OCI-LY3 (cell line): ENCODE results near the gene KAT14.
"Not testable (repeated sequence)": the region's sequence is repeated elsewhere in the genome, so short reads cannot be mapped to it uniquely, and the experiment has no call there.

Experiments used
- H2AFZ ChIP-seq: fragments of 200-600, 300-600 bp; shearing (Covaris generic); 2 replicates; pipeline ENCODE4 v1.6.0; 2014; ENCODE audit warnings: antibody characterized with exemption, low read depth, low read length
- H3K27ac ChIP-seq: fragments of 200-600, 300-600 bp; sonication (generic); 2 replicates; pipeline ENCODE4 v1.5.1; 2014; ENCODE audit warnings: mild to moderate bottlenecking, low read length, moderate library complexity, mixed read lengths
- H3K27me3 ChIP-seq: fragments of 200-600, 300-600 bp; sonication (generic); 2 replicates; pipeline ENCODE4 v1.6.1; 2014; ENCODE audit warnings: low read depth, low read length, mixed read lengths
- H3K36me3 ChIP-seq: fragments of 200-600, 300-600 bp; sonication (generic); replicated peaks from 2 replicates; pipeline ENCODE3; 2014; ENCODE audit warnings: low read depth, low read length, mixed read lengths
- H3K4me1 ChIP-seq: fragments of 300-600, 200-600 bp; sonication (generic); 2 replicates; pipeline ENCODE4 v1.6.1; 2014; ENCODE audit warnings: low read length, mixed read lengths
- H3K4me2 ChIP-seq: fragments of 200-600, 300-600 bp; sonication (generic); 2 replicates; pipeline ENCODE4 v1.6.1; 2014; ENCODE audit warnings: low read length, mixed read lengths
- H3K4me3 ChIP-seq: fragments of 300-600, 200-600 bp; sonication (generic); 2 replicates; pipeline ENCODE4 v1.5.1; 2014; ENCODE audit warnings: antibody characterized with exemption, mild to moderate bottlenecking, low read length, moderate library complexity
- H3K79me2 ChIP-seq: fragments of 300-600, 200-600 bp; shearing (Covaris generic); 2 replicates; pipeline ENCODE4 v1.6.1; 2014; ENCODE audit warnings: mild to moderate bottlenecking, low read length, mixed read lengths
- H3K9ac ChIP-seq: fragments of 300-600, 200-600 bp; shearing (Covaris generic); 2 replicates; pipeline ENCODE4 v1.6.0; 2014; ENCODE audit warnings: mild to moderate bottlenecking, low read length, moderate library complexity
- H3K9me3 ChIP-seq: fragments of 200-600, 300-600 bp; shearing (Covaris generic); 2 replicates; pipeline ENCODE4 v1.6.1; 2014; ENCODE audit warnings: low read length, mixed read lengths; ENCODE audit not compliant: insufficient read depth
- H4K20me1 ChIP-seq: fragments of 200-600, 300-600 bp; sonication (generic); 2 replicates; pipeline ENCODE4 v1.6.1; 2016; ENCODE audit warnings: low read length, mixed read lengths; ENCODE audit not compliant: insufficient read depth
- CTCF ChIP-seq: fragments of 200-600, 300-600 bp; sonication (generic); IDR thresholded peaks from 2 replicates; pipeline ENCODE4 v1.5.1; 2014; ENCODE audit warnings: antibody characterized with exemption, low read length, low read depth
- EZH2phosphoT487 ChIP-seq: fragments of 200-600 bp; shearing (Covaris generic); IDR thresholded peaks from 2 replicates; pipeline ENCODE4 v1.6.1; 2018; ENCODE audit warnings: antibody characterized with exemption, mixed run types, low read depth

Gene KAT14

GRCh38 chr20:18224968-18225568 is 87.4 kb downstream of the KAT14 start:
- Histone ChIP-seq H3K4me1 (no peaks in the 10 kb centered on the region), H2AFZ (no peak overlapping the region), H3K79me2 (no peaks in the 10 kb centered on the region), H3K4me2 (no peak overlapping the region), H3K4me3 (no peak overlapping the region), H3K36me3 (no peaks in the 10 kb centered on the region), H3K27ac (no peak overlapping the region), H3K9ac (no peak overlapping the region), H4K20me1 (no peaks in the 10 kb centered on the region), H3K9me3 (no peaks in the 10 kb centered on the region), H3K27me3 (no peaks in the 10 kb centered on the region; the same call in 1 of the 2 replicates)
- TF ChIP-seq CTCF (no peak), EZH2phosphoT487 (no peak)

DNA sequence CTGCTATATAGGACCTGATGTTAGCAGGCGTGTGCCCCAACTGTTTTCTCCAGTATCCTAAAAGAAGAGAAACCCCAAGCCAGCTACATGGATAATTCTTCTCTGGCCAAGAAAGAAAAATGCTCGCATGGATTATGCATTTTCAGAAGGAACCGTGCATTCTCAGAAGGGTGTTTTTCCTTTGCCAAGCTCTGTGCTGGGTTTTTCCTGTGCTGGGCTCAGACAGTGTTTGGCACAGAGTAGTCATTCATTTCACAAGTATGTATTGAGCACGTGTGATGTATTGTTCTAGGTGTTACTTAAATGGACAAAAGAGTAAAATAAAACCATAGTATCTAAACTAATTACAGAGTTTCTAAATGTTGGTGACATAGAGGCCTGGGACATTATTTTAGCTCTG is 88.0 kb downstream of the KAT14 start:
- H3K27me3 ChIP-seq, result no peaks in the 10 kb centered on the region; the same call in 1 of the 2 replicates
- H3K9me3 ChIP-seq, result no peaks in the 10 kb centered on the region
- no peak overlapping the region for H2AFZ ChIP-seq
- no peak overlapping the region for H3K4me2 ChIP-seq
- H3K27ac ChIP-seq, result no peak overlapping the region
- no peaks in the 10 kb centered on the region for H3K36me3 ChIP-seq
- no peaks in the 10 kb centered on the region for H3K4me1 ChIP-seq
- H3K9ac ChIP-seq, result no peak overlapping the region
- no peak overlapping the region for H3K4me3 ChIP-seq
- no peaks in the 10 kb centered on the region for H4K20me1 ChIP-seq
- TF ChIP-seq EZH2phosphoT487, result no peak
- no peak for TF ChIP-seq CTCF
- no peaks in the 10 kb centered on the region for H3K79me2 ChIP-seq

- H3K4me2 ChIP-seq, H3K9ac ChIP-seq, H3K4me1 ChIP-seq, H3K4me3 ChIP-seq, H3K9me3 ChIP-seq, H3K79me2 ChIP-seq, H3K36me3 ChIP-seq, H3K27ac ChIP-seq, H4K20me1 ChIP-seq, H2AFZ ChIP-seq, H3K27me3 ChIP-seq: not testable (repeated sequence)
These were observed 89.1 kb downstream of the KAT14 start for GRCh38 chr20:18226741-18227140.

GRCh38 chr20:18233408-18233943 is 95.8 kb downstream of the KAT14 start:
- H3K9me3 ChIP-seq, result no peaks in the 10 kb centered on the region
- H2AFZ ChIP-seq, result no peak overlapping the region
- H4K20me1 ChIP-seq, result no peaks in the 10 kb centered on the region
- no peak for TF ChIP-seq EZH2phosphoT487
- TF ChIP-seq CTCF, result no peak
- H3K27me3 ChIP-seq, result peaks cover 37% of the 10 kb centered on the region
- no peaks in the 10 kb centered on the region for H3K36me3 ChIP-seq
- H3K79me2 ChIP-seq, result no peaks in the 10 kb centered on the region
- no peak overlapping the region for H3K4me2 ChIP-seq
- H3K4me3 ChIP-seq, result no peak overlapping the region
- H3K27ac ChIP-seq, result no peak overlapping the region
- H3K9ac ChIP-seq, result no peak overlapping the region
- H3K4me1 ChIP-seq, result peaks cover 8% of the 10 kb centered on the region
